Measurements from ENCODE around the gene PM20D1.
"Not testable (repeated sequence)": the region's sequence is repeated elsewhere in the genome, so short reads cannot be mapped to it uniquely, and the experiment has no call there.

The PM20D1 gene, protein sequence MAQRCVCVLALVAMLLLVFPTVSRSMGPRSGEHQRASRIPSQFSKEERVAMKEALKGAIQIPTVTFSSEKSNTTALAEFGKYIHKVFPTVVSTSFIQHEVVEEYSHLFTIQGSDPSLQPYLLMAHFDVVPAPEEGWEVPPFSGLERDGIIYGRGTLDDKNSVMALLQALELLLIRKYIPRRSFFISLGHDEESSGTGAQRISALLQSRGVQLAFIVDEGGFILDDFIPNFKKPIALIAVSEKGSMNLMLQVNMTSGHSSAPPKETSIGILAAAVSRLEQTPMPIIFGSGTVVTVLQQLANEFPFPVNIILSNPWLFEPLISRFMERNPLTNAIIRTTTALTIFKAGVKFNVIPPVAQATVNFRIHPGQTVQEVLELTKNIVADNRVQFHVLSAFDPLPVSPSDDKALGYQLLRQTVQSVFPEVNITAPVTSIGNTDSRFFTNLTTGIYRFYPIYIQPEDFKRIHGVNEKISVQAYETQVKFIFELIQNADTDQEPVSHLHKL

DNA sequence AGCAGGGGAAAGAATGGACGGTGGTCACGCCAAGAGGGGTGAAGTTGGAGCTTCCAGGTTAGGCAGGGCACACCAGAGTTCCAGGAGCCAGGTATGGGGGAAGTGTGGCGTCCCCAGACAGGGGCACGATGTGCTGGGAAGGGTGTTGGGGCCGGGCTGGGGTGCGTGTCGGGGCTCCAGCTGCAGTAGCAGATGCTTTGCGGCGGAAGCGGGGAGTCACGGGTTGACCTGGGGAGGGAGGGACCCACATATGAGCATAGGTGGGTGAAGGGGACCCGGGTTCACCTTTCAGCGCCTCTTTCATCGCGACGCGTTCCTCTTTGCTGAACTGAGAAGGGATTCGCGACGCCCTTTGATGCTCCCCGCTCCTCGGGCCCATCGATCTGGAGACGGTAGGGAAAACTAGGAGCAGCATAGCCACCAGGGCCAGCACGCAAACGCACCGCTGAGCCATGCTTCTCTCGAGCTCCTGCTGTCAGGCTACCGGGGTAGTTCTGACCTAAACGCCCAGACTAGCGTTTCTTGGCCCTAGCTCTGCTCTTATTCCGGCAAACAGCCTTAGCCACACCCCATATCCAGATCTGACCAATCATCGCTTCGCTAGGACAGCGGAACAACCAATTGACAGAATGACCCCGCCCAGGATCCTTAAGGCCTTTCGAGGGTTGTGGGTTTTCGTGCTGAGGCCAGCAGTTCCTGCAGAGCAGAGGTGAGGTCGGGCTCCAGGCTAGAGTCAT is at the start of gene PM20D1:
Gene PM20D1, minus strand, starts transcription at position 514 of the 737 bp plus-strand sequence. Its CDS starts 60 bp downstream, at position 454.
- Histone ChIP-seq H3K27me3 (ENCODE audit: control insufficient read depth, insufficient read depth, low read length) (no peaks in the 10 kb centered on the region; the same call in 1 of the 2 replicates), H3K27ac (ENCODE audit: low read depth, low read length) (no peak within 1 kb of the TSS), H3K4me3 (ENCODE audit: low read depth, low read length) (no peak within 1 kb of the TSS), H3K9me3 (ENCODE audit: control insufficient read depth, insufficient read depth, low read length) (no peaks in the 10 kb centered on the region), H3K4me1 (ENCODE audit: control insufficient read depth, insufficient read depth, low read length) (no peaks in the 10 kb centered on the region), H3K9ac (ENCODE audit: low read depth, low read length) (no peak within 1 kb of the TSS), H3K36me3 (ENCODE audit: control insufficient read depth, insufficient read depth, low read length) (no peaks in the 10 kb centered on the region)

DNA sequence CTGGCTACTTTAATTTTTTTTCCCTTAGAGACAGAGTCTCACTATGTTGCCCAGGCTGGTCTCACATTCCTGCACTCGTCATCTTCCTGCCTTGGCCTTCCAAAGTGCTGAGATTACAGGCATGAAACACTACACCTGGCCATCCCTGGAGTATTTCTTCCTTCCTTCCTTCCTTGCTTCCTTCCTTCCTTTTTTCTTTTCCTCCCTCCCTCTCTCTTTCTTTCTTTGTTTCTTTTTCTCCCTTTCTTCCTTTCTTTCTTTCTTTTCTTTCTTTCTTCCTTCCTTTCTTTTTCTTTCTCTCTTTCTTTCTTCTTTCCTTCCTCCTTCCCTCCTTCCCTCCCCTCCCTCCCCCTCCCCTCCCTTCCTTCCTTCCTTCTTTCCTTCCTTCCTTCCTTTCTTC is 46.4 kb upstream of the PM20D1 start:
- no peaks in the 10 kb centered on the region for H3K4me1 ChIP-seq (ENCODE audit: control insufficient read depth, insufficient read depth, low read length)
- no peak overlapping the region for H3K9ac ChIP-seq (ENCODE audit: low read depth, low read length)
- H3K27ac ChIP-seq (ENCODE audit: low read depth, low read length), result no peak overlapping the region
- H3K27me3 ChIP-seq (ENCODE audit: control insufficient read depth, insufficient read depth, low read length), result no peaks in the 10 kb centered on the region
- H3K36me3 ChIP-seq (ENCODE audit: control insufficient read depth, insufficient read depth, low read length), result no peaks in the 10 kb centered on the region
- H3K9me3 ChIP-seq (ENCODE audit: control insufficient read depth, insufficient read depth, low read length), result peaks cover 22% of the 10 kb centered on the region; the same call in 1 of the 2 replicates
- no peak overlapping the region for H3K4me3 ChIP-seq (ENCODE audit: low read depth, low read length)

DNA sequence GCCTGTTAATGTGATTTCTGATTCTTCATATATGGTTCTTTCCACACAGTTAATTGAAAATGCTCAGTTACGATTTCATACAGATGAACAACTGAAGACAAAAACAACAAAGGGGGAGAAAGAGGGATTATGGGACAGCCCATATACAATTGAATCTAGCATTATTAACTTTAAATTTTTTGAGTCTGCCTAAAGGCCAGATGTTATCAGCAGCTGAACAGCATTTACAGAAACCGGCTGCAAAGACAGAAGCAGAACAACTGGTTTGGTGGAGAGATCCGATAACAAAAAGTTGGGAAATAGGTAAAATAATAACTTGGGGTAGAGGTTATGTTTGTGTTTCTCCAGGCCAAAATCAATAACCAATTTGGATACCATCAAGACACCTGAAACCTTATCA is 44.2 kb upstream of the PM20D1 start:
- not testable (repeated sequence) for H3K9ac ChIP-seq (ENCODE audit: low read depth, low read length); H3K27me3 ChIP-seq (ENCODE audit: control insufficient read depth, insufficient read depth, low read length); H3K27ac ChIP-seq (ENCODE audit: low read depth, low read length); H3K4me3 ChIP-seq (ENCODE audit: low read depth, low read length); H3K4me1 ChIP-seq (ENCODE audit: control insufficient read depth, insufficient read depth, low read length); H3K36me3 ChIP-seq (ENCODE audit: control insufficient read depth, insufficient read depth, low read length)
- H3K9me3 ChIP-seq (ENCODE audit: control insufficient read depth, insufficient read depth, low read length), result peaks cover 22% of the 10 kb centered on the region; the same call in 1 of the 2 replicates

DNA sequence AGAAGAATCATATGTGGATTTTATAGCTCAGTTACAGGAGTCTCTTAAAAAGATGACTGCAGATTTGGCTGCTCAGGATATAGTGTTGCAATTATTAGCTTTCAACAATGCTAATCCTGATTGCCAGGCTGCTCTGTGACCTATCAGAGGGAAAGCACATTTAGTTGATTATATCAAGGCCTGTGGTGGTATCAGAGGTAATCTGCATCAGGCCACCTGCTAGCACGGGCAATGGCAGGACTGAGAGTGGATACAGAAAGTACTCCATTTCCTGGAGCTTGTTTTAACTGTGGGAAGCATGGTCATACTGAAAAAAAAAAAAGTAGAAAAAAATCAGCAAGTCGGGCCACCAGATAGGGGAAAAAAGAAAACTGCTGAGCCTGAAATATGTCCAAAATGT is 42.2 kb upstream of the PM20D1 start:
- not testable (repeated sequence) for H3K4me3 ChIP-seq (ENCODE audit: low read depth, low read length); H3K4me1 ChIP-seq (ENCODE audit: control insufficient read depth, insufficient read depth, low read length); H3K27ac ChIP-seq (ENCODE audit: low read depth, low read length); H3K9ac ChIP-seq (ENCODE audit: low read depth, low read length); H3K36me3 ChIP-seq (ENCODE audit: control insufficient read depth, insufficient read depth, low read length); H3K27me3 ChIP-seq (ENCODE audit: control insufficient read depth, insufficient read depth, low read length)
- peaks cover 12% of the 10 kb centered on the region; the same call in 1 of the 2 replicates for H3K9me3 ChIP-seq (ENCODE audit: control insufficient read depth, insufficient read depth, low read length)

DNA sequence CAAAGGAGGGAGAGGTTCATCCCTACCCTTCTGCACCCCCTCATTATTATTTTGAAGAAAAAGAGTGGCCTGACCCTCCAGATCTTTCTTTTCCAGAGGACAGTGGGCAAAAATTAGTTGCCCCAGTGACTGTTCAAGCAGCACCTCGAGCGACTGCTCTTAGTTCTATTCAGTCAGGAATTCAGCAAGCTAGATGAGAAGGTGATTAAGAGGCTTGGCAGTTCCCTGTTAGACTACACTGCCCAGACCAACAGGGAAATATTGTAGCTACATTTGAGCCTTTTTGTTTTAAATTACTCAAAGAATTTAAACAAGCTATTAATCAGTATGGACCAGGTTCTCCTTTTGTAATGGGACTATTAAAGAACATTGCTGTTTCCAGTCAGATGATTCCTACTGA is 41.5 kb upstream of the PM20D1 start:
- H3K27ac ChIP-seq (ENCODE audit: low read depth, low read length); H3K9ac ChIP-seq (ENCODE audit: low read depth, low read length); H3K36me3 ChIP-seq (ENCODE audit: control insufficient read depth, insufficient read depth, low read length); H3K9me3 ChIP-seq (ENCODE audit: control insufficient read depth, insufficient read depth, low read length); H3K27me3 ChIP-seq (ENCODE audit: control insufficient read depth, insufficient read depth, low read length); H3K4me3 ChIP-seq (ENCODE audit: low read depth, low read length); H3K4me1 ChIP-seq (ENCODE audit: control insufficient read depth, insufficient read depth, low read length): not testable (repeated sequence)

DNA sequence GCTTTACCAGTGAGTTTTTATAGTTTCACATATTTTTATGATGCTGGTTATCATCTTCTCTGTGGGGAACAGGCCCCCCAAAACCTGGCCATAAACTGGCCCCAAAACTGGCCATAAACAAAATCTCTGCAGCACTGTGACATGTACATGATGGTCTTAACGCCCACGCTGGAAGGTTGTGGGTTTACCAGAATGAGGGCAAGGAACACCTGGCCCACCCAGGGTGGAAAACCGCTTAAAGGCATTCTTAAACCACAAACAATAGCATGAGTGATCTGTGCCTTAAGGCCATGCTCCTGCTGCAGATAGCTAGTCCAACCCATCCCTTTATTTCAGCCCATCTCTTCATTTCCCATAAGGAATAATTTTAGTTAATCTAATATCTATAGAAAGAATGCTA is 40.7 kb upstream of the PM20D1 start:
- not testable (repeated sequence) for H3K36me3 ChIP-seq (ENCODE audit: control insufficient read depth, insufficient read depth, low read length); H3K27me3 ChIP-seq (ENCODE audit: control insufficient read depth, insufficient read depth, low read length); H3K9me3 ChIP-seq (ENCODE audit: control insufficient read depth, insufficient read depth, low read length); H3K4me3 ChIP-seq (ENCODE audit: low read depth, low read length); H3K9ac ChIP-seq (ENCODE audit: low read depth, low read length); H3K4me1 ChIP-seq (ENCODE audit: control insufficient read depth, insufficient read depth, low read length); H3K27ac ChIP-seq (ENCODE audit: low read depth, low read length)

DNA sequence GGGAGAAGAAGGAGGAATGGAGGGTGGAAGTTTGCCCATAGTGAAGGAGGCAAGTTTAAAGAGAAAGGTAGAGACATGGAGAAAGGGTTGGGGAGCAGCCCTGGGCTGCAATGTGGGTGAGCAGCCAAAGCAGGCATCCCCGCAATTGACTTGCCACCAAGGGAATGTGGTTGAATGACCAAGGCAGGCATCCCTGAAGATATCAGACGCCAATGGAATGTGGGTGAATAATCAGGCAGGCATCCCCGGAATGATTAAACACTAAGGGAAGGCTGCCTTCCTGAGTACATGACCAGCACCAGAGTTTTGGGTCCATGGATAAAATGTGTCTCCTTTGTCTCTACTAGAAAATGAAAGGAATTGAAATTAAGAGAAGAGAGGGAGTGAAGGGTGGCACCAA is 39.8 kb upstream of the PM20D1 start:
- H3K9me3 ChIP-seq (ENCODE audit: control insufficient read depth, insufficient read depth, low read length); H3K27me3 ChIP-seq (ENCODE audit: control insufficient read depth, insufficient read depth, low read length); H3K9ac ChIP-seq (ENCODE audit: low read depth, low read length); H3K4me1 ChIP-seq (ENCODE audit: control insufficient read depth, insufficient read depth, low read length); H3K36me3 ChIP-seq (ENCODE audit: control insufficient read depth, insufficient read depth, low read length); H3K4me3 ChIP-seq (ENCODE audit: low read depth, low read length); H3K27ac ChIP-seq (ENCODE audit: low read depth, low read length): not testable (repeated sequence)

DNA sequence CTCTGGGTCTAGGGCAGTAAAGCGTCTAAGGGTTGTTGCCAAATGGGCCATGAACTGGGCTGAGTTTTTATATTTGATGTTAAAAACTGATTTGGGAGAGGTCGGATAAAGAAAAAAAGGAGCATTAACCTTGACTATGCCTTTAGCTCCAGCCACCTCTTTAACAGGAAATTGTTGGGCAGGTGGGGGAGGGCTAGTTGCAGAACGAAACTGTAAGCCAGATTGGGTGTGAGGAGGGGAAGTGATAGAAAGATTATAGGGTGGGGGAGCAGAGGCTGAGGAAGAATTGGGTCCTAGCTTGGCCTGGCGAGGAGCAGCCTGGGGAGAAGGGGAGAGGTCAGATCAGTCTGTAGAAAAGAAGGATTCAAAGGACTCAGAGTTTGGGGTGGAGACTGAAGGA is 39.1 kb upstream of the PM20D1 start:
- not testable (repeated sequence) for H3K27ac ChIP-seq (ENCODE audit: low read depth, low read length); H3K4me3 ChIP-seq (ENCODE audit: low read depth, low read length); H3K4me1 ChIP-seq (ENCODE audit: control insufficient read depth, insufficient read depth, low read length); H3K27me3 ChIP-seq (ENCODE audit: control insufficient read depth, insufficient read depth, low read length); H3K9ac ChIP-seq (ENCODE audit: low read depth, low read length); H3K36me3 ChIP-seq (ENCODE audit: control insufficient read depth, insufficient read depth, low read length); H3K9me3 ChIP-seq (ENCODE audit: control insufficient read depth, insufficient read depth, low read length)

DNA sequence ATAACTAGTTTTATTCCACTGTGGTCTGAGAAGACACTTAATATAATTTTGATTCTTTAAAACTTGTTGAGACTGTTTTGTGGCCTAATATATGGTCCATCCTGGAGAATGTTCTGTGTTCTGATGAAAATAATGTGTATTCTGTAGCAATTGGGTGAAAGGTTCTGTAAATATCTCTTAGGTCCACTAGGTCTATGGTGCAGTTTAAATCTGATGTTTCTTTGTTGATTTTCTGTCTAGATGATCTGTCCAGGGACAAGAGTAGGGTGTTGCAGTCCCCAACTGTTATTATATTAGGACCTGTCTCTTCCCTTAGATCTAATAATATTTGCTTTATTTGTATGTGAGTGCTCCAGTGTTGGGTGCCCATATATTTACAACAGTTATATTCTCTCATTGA is 33.9 kb upstream of the PM20D1 start:
- Histone ChIP-seq H3K4me3 (ENCODE audit: low read depth, low read length) (no peak overlapping the region), H3K9me3 (ENCODE audit: control insufficient read depth, insufficient read depth, low read length) (no peaks in the 10 kb centered on the region), H3K9ac (ENCODE audit: low read depth, low read length) (no peak overlapping the region), H3K4me1 (ENCODE audit: control insufficient read depth, insufficient read depth, low read length) (no peaks in the 10 kb centered on the region), H3K36me3 (ENCODE audit: control insufficient read depth, insufficient read depth, low read length) (no peaks in the 10 kb centered on the region), H3K27ac (ENCODE audit: low read depth, low read length) (no peak overlapping the region), H3K27me3 (ENCODE audit: control insufficient read depth, insufficient read depth, low read length) (no peaks in the 10 kb centered on the region)

DNA sequence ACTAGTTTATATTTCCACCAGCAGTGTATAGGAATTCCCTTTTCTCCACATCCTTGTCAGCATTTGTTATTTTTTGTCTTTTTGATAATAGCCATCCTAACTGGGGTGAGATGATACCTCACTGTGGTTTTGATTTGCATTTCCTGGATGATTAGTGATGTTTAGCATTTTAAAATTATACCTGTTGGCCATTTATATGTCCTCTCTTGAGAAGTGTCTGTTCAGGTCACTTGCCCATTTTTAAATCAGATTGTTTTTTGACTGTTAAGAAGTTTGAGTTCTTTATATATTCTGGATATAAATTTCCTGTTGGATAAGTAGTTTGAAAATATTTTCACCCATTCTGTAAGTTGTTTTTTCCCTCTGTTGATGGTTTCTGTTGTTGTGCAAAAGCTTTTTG is 31.0 kb upstream of the PM20D1 start:
- no peaks in the 10 kb centered on the region for H3K36me3 ChIP-seq (ENCODE audit: control insufficient read depth, insufficient read depth, low read length)
- H3K27ac ChIP-seq (ENCODE audit: low read depth, low read length), result no peak overlapping the region
- H3K27me3 ChIP-seq (ENCODE audit: control insufficient read depth, insufficient read depth, low read length), result no peaks in the 10 kb centered on the region
- no peaks in the 10 kb centered on the region for H3K4me1 ChIP-seq (ENCODE audit: control insufficient read depth, insufficient read depth, low read length)
- no peak overlapping the region for H3K9ac ChIP-seq (ENCODE audit: low read depth, low read length)
- no peaks in the 10 kb centered on the region for H3K9me3 ChIP-seq (ENCODE audit: control insufficient read depth, insufficient read depth, low read length)
- H3K4me3 ChIP-seq (ENCODE audit: low read depth, low read length), result no peak overlapping the region

DNA sequence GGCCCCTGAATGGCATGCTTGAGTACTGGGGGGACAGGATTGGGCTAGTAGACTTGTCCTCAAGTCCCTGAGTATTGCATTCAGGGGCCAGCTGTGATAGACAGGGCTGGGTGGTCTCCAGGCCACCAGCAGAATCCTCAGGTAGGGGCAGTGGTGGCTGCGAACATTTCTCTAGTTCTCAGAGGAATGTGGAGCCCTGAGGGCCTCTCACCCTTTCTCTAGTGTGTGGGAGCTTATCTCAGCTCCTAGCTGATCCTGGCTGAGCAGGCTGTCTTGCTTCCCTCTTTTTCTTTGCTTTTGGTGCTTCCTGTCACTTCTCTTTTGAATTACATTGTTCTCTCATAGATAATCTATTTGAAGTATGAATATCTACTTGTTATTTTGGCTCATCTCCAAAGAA is 30.0 kb upstream of the PM20D1 start:
- Histone ChIP-seq H3K27me3 (ENCODE audit: control insufficient read depth, insufficient read depth, low read length) (no peaks in the 10 kb centered on the region), H3K36me3 (ENCODE audit: control insufficient read depth, insufficient read depth, low read length) (no peaks in the 10 kb centered on the region), H3K4me1 (ENCODE audit: control insufficient read depth, insufficient read depth, low read length) (no peaks in the 10 kb centered on the region), H3K27ac (ENCODE audit: low read depth, low read length) (no peak overlapping the region), H3K9me3 (ENCODE audit: control insufficient read depth, insufficient read depth, low read length) (no peaks in the 10 kb centered on the region), H3K9ac (ENCODE audit: low read depth, low read length) (no peak overlapping the region), H3K4me3 (ENCODE audit: low read depth, low read length) (no peak overlapping the region)

Measured in HUES48 (cell line).